Glomerular endothelial cell (primary cell): ENCODE results near the gene LAMB2. TPM values are rescaled to one million over a fixed set of nuclear protein-coding genes. Genes with fewer than 3 reads are reported as not detected.

Source experiments
- DNase-seq: peaks from one replicate; pipeline ENCODE4 v3.0.0-alpha.2; 2011; ENCODE audit warnings: low read depth, low spot score; ENCODE audit errors: extremely low read depth
- total RNA-seq: library from RNA; depleted of rRNA; stranded (reverse); fragments of >200 nt; gene quantifications from 2 replicates; pipeline ENCODE4 v1.2.3, GENCODE V29; 2015

LAMB2 gene
- total RNA-seq, 1 donor from 2014 or later = 1,381 TPM

DNA sequence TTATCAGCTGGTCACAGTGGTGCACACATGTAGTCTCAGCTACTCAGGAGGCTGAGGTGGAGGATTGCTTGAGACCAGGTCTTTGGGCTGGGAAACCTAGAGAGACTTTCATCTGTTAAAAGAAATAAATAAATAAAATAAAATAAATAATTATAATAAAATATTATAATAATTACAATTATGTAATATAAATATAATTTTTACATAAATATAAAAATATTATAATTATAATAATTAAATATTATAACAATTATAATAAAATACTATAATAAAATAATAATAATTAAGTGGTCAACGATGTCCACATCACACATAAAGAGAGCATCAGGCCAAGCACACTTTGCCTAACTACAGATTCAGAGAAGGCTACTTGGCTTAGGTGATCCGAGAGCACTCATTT lies 53.6 kb downstream of the LAMB2 start:
- DNase-seq = no peak

DNA sequence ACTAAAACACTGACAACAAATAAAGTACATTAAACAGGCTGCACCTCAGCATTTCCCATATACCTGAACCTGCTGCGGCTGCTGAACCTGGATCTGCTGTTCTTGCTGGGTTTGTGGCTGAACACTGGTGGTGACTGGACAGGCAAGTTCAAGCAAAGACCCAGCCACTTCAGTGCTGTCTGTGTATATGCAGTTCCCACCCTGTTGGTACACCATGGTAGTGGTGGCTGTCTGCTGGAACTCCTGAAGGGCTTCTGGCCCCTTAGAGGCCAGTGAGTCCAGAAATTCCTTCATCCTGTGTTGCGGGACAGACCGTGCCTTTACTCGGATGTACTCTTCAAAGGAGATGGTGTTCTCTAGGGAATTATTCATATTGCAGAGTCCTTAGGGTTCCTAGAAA lies 56.2 kb downstream of the LAMB2 start:
- DNase-seq = no peak

DNA sequence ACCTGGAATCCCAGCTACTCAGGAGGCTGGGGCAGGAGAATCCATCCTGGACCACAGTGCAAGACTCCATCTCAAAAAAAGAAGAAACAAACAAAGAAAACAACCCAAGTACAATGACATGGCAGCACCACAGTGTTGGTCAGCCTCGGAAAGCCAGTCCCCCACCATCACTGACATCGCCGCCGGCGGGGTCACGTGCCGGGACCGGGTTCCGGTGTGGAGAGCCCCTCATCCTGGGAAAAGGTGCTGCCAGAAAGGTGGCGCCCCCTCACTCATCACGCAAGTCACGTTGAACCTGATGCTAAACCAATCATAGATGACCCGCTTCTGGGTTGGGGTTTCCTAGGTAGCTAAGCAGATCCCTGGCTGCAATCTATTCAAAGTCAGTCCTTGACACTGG lies 56.7 kb downstream of the LAMB2 start:
- DNase-seq = no peak

Other genes with a start within 250 kb of the LAMB2 start
- 13.9 and 17.0 TPM in 2 replicates for gene SLC25A20, start 234.2 kb downstream of the LAMB2 start, total RNA-seq
- 55.5 and 64.3 TPM in 2 replicates for gene ARIH2, start 214.2 kb downstream of the LAMB2 start, total RNA-seq
- 32.9 and 42.2 TPM in 2 replicates for gene P4HTM, start 142.8 kb downstream of the LAMB2 start, total RNA-seq
- 83.1 and 116 TPM in 2 replicates for gene WDR6, start 125.7 kb downstream of the LAMB2 start, total RNA-seq
- gene DALRD3, start 114.5 kb downstream of the LAMB2 start, total RNA-seq = 35.2 and 70.1 TPM in 2 replicates
- gene NDUFAF3, start 110.9 kb downstream of the LAMB2 start, total RNA-seq = 115 and 155 TPM in 2 replicates
- 123 and 185 TPM in 2 replicates for gene IMPDH2, start 103.7 kb downstream of the LAMB2 start, total RNA-seq
- gene QRICH1, start 39.0 kb downstream of the LAMB2 start, total RNA-seq = 73.8 and 205 TPM in 2 replicates
- gene QARS1, start 28.3 kb downstream of the LAMB2 start, total RNA-seq = 246 and 266 TPM in 2 replicates
- 37.7 and 43.1 TPM in 2 replicates for gene USP19, start 12.2 kb downstream of the LAMB2 start, total RNA-seq
- gene CCDC71, start 33.3 kb upstream of the LAMB2 start, total RNA-seq = 40.8 and 41.9 TPM in 2 replicates
- 98.4 and 110 TPM in 2 replicates for gene KLHDC8B, start 38.5 kb upstream of the LAMB2 start, total RNA-seq
- gene C3orf62, start 144.2 kb upstream of the LAMB2 start, total RNA-seq = 2.3 and 5.8 TPM in 2 replicates
- gene USP4, start 207.0 kb upstream of the LAMB2 start, total RNA-seq = 24.2 and 36.1 TPM in 2 replicates
- 607 and 731 TPM in 2 replicates for gene GPX1, start 225.3 kb upstream of the LAMB2 start, total RNA-seq